ENCODE results near the gene CAMK1G.

- TF ChIP-seq, protein P1, sequence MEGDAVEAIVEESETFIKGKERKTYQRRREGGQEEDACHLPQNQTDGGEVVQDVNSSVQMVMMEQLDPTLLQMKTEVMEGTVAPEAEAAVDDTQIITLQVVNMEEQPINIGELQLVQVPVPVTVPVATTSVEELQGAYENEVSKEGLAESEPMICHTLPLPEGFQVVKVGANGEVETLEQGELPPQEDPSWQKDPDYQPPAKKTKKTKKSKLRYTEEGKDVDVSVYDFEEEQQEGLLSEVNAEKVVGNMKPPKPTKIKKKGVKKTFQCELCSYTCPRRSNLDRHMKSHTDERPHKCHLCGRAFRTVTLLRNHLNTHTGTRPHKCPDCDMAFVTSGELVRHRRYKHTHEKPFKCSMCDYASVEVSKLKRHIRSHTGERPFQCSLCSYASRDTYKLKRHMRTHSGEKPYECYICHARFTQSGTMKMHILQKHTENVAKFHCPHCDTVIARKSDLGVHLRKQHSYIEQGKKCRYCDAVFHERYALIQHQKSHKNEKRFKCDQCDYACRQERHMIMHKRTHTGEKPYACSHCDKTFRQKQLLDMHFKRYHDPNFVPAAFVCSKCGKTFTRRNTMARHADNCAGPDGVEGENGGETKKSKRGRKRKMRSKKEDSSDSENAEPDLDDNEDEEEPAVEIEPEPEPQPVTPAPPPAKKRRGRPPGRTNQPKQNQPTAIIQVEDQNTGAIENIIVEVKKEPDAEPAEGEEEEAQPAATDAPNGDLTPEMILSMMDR (IDR thresholded peaks at IDR 0.05): no peak
- TF ChIP-seq ZFX (IDR thresholded peaks at IDR 0.05; ENCODE audit: borderline replicate concordance): no peak
Observed at GRCh38 chr1:209597499-209597898, 14.0 kb downstream of the CAMK1G start.
